ENCODE results near the gene IGSF3. TPM values are rescaled to one million over a fixed set of nuclear protein-coding genes. Genes with fewer than 3 reads are reported as not detected.
A peak's percentile ranks its signal among the peaks of the same experiment; 100 is the strongest.
"Not testable (repeated sequence)": the region's sequence is repeated elsewhere in the genome, so short reads cannot be mapped to it uniquely, and the experiment has no call there.

The IGSF3 gene
- total RNA-seq, 1 donor from 2014 or later = 27.2 TPM

DNA sequence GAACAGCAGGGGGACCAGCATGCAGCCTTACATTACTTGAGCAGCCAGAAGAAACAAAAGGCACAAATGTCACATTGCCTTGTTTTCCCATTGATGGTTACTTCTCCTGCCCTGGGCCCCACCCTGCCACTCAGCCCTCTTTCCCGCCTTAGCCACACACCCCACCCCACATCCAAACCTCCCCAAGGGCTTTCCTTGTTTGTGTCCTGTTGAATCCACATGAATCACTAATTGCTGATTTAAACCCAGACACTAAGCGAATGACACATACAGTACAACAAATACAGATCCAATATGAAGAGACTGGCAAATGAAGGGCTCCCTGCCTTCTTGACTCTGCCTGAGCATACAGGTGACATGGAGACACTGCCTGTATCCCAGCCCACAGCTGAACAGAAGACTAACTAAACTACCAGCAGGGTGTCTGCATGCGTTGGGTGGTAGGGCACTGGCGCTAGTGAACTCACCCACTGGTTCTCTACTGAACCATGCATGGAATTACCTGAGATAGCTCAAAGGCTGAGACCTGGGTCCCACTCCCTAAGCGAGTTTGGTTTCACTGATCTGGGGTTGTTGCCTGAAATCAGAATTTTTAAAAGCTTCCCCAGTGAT is 3.1 kb downstream of the IGSF3 start:
- DNase-seq (ENCODE audit: low read depth in 2 of 2) = no peak

DNA sequence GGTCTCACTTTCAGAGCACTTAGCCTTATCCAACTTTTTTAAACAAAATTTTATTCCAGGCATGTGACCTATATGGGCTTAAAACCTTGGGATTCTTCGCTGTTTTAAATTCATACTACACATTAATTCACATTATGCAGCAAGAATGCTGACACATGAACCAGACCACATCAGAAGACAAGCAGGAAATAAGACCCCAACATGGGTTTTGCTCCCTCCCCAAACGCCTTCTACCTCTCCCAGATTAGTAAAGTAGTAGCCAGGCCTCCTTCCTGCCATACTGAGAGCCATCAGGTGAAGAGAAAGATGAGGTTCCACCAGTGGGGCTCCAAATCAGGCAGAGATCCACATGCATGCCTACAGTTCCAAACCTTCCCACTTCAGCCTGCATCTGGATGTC is 3.7 kb downstream of the IGSF3 start:
- DNase-seq (ENCODE audit: low read depth in 2 of 2) = no peak

DNA sequence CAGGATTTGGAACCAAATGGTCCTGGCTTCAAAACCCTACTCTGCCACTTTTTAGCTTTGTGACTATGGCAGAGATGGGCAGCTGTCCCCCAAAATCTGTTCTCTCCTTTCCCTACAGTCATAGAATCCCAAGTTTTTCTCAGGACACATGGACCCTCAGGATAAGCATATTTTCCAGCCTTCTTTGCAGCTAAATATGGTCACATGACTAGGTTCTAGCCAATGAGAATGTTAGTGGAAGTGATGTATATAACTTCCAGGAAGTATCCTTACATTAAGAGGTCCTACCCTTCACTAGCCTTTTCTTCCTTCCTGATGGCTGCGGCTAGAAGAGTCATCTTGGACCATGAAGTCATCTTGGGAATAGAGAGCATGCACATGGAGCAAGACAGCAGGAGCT is 5.9 kb downstream of the IGSF3 start:
- no peak for DNase-seq (ENCODE audit: low read depth in 2 of 2)

DNA sequence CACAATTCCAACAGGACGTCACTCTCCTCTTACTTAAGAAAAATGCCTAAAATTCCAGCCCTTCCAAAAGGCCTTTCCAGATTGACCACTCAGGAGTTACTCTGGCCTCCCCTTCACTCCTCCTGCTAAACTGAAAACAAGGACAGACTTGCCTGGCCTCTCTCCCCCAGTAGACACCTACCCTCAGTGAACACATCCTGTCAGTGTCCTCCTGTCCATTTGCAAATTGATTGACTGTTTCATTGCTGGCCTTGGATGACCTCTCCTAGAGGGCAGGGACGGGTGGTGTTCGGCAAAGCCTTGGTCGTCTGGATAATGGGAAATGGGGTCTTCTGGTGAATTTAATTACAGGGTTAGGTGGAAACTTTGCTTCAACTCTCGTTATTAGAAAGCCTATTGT is 8.9 kb downstream of the IGSF3 start:
- not testable (repeated sequence) for DNase-seq (ENCODE audit: low read depth in 2 of 2)

DNA sequence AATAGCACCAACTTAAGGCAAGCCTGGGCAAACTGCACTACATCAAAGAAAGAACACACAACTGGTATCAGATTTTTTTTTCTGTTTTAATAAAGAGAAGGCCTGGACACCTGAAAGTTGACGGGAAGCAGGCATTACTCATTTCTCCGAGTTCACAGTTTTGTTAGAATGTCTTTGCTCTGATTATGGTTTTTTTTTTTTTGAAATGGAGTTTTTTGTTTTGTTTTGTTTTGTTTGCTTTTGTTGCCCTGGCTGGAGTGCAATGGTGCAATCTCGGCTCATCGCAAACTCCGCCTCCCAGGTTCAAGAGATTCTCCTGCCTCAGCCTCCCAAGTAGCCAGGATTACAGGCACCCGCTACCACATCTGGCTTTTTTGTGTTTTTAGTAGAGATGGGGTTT is 9.7 kb downstream of the IGSF3 start:
- DNase-seq (ENCODE audit: low read depth in 2 of 2) = not testable (repeated sequence)

DNA sequence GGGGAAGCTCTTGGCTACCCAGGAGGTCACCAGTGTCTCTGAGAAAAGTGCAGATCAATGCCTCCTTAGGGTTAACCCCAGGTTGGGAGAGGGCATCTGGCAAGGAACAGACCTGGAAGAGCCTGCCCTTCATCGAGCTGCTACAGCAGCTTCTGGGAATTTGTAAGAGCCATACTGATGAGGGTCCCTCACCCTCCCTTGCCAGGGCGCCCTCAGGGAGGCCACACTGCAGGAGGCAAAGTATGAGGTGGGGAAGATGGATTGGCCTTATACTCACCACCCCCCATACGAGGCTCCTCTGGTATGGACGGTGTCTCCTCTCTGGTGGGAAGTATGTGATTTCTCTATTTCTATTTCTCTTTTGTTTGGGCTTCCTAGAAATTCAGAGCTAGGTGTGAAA is 13.2 kb downstream of the IGSF3 start:
- no peak for DNase-seq (ENCODE audit: low read depth in 2 of 2)

DNA sequence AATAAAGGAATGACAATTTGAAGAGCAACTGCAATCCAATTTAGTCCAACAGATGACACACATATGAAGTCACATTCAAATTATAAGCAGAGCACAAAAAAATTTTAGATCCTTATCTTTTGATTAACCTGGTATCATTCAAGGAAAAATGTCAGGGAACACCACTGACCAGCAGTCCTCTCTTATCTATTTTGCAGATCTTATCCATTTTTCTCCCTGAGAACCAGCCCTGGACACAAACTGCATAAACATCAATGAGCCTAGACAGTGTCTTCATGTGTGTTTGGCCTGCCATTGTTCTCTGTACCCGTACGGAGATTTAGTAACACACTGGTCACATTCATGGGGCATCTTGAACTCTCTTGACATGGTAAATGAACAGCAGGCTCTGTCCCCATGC is 14.9 kb downstream of the IGSF3 start:
- DNase-seq (ENCODE audit: low read depth in 2 of 2) = not testable (repeated sequence)

DNA sequence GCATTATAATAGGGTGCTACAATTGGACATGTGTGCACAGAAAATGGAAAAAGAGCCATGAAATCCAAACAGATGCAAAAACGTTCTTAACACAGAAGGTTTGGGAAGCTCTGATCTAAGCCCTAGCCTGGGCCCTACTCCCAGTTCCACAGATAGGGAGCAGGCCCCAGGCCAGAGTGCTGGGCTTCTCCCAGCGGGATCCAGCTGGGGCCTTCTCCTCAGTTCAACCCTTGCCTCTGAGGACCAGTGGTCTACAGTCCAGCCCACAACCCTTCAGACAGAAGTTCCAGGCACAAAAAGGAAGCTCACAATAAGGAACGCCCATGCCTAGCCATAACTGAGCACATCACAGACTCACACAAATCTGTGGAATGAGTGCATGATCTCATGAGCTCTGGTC is 16.8 kb downstream of the IGSF3 start:
- not testable (repeated sequence) for DNase-seq (ENCODE audit: low read depth in 2 of 2)

DNA sequence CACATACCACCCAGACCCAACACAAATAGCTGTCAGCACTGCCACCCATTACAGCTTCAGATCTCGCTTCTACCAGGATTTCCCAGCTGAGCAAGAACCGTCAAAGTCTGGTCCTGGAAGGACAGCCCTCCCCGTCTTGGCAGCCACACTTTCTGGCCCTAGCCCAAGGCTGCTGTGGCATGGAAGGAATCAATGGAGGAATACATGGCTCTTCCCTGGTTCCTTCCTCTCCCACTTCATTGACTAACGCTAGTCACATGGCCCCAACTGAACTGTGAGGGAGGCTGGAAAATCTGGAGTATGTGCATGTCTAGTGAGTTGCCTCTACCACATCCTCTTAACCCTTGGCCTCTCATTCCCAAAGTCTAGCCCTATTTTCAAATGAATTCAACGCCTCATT is 18.5 kb downstream of the IGSF3 start:
- DNase-seq (ENCODE audit: low read depth in 2 of 2) = not testable (repeated sequence)

DNA sequence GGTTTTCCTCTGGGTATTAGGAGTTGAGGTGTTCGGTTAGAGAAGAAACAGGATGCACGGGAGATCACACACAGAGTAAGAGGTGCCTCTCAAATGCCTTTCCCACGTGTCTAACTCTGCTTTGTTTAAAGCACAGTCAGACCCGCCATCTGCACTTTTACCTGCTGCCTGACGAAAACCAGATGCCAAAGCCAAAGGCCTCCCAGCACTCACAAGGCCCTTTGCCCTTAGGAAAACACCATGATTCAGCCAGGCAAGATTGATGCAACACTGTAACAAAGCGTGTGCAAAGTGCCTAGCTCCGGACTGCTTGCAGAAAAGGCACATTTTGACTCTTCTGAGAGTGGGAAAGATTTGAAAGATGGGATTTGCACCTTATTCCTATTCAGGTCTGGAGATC is 19.2 kb downstream of the IGSF3 start:
- peak in 1 of 2 donors; percentile 44 for DNase-seq (ENCODE audit: low read depth in 2 of 2)

DNA sequence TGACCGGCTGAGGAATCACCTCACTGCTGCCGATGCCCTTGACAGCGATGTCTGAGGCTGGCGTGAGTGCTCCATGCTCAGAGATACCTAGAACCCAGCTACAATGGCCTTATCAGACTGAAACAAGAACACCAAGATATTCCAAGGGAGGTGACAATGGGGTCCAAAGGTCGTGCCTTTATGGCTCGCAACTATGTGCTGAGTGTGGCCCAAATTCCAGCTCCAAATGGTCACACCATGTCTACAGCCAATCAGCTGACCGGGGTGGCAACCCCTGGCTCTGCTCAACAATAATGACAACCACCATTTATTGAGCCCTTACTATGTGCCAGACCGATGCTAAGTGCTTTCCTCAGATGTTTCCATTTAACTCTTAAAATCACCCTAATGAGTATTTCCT is 20.3 kb downstream of the IGSF3 start:
- not testable (repeated sequence) for DNase-seq (ENCODE audit: low read depth in 2 of 2)

DNA sequence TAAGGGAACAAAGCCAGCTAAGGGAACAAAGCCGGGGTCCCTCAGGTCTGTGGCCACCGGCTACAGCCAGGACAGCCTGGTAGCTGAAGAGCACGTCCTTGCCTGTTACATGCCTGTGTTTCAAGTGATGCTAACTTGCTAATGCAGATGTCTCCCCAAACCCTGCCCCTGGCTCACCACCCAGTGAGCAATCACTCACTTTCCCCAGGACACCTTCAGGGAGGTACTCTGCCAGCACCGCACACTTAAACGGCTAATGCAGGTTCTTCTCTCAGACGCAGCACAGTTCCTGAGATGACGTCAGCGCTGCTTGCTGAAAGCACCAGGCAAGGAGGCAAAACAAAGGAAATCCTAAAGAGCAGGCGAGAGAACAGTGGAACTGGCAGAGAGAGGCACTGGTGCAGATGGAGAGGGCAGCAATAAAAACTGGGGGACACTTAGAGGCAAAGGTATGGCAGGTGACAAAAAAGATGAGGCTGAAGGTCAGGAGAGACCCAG is 20.8 kb downstream of the IGSF3 start:
- peak in 1 of 2 donors; percentile 40 for DNase-seq (ENCODE audit: low read depth in 2 of 2)

DNA sequence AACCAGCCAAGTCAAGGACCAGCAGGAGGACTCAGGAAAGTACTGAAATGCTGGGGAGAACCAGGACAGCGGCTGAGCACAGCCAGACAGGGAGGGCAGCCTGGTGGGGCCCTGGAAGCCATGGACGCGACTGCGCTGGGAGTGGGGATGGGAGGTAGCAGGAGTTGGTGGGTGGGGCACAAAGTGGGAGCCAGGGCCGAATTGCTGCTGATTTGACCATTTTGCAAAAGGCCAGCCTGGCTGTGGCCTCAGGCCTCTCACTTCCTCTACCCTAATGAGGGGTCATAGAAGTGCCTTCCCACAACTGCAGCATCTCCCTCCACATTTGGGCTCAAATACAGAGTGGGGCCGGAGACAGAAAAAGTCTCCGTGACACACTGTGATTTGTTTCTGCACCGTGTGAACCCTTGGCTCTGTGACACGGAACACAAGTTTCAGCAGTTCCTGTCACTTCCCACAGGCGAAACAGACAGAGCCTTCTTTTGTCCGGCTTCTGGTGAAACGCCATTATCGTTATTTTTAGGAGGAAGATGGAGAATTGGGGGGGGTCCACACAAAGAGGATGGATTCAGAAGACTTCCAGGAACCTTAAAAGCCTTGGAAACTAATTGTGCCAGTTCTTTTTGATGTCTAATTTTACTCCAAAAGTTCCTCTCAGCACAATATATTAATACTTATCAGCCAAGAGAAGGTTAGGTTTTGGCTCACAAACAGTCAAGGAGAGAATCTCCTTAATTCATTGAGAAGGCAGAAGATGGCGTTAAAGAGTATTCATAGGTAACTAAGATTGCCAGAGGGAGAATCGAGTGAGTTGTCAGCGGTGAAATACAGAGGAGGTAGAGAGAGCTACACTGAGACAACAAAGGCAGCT is 21.5 kb downstream of the IGSF3 start:
- peak in 1 of 2 donors; percentile 23 for DNase-seq (ENCODE audit: low read depth in 2 of 2)

DNA sequence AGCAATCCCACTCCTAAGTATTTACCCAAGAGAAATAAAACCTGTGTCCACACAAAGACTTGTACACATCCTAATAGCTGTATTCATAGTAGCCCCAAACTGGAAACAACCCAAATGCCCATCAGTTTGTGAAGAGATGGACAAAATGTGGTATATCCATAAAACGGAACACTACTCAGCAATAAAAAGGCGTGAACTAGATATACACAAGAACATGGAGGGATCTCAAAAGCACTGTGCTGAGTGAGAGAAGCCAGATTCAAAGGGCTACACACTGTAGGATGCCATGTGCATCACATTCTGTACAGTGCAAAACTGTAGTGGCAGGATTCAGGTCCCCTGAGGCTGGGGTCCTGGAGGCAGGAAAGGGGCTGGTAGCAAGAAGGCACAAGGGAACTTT is 22.5 kb downstream of the IGSF3 start:
- not testable (repeated sequence) for DNase-seq (ENCODE audit: low read depth in 2 of 2)

DNA sequence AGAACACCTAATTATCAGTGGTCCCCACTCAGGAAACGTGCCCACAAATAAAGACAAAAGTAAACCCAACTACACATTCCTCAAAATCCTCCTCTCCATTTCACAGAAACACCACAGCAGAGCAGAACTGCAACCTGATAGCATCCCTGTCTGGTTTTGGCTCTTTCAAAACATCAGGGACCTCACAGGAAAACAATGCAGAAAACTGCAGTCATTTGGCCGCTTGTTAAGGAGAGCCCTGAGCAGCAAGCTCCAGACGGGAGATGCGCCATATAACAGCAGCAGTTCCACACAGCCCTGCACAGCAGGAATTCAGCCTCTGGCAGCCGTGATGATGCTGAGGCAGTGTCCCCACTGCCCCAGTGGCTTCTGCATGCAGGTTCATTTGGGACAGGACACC is 23.4 kb downstream of the IGSF3 start:
- not testable (repeated sequence) for DNase-seq (ENCODE audit: low read depth in 2 of 2)

DNA sequence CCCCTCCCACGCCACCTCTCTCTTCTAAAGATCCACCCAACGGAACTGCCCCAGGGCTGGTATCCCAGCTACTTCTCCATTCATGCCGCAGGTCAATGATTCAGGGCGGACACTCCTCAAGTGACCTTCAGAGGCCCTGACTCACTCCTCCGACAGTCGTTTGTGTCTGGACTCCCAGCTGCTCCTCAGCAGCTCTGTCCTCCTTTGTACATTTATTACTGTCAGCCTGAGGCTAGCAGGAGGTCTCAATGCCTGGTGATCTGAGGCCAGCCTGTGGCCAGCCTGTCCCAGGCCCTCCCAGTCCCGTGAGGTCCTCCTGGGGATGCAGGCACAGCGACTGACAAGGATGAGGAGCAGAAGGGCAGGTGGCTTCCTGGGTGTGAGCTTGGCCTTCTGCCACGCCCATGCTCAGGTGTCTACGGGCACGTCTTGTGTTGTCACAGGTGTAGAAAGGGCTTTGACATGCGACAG is 24.2 kb downstream of the IGSF3 start:
- not testable (repeated sequence) for DNase-seq (ENCODE audit: low read depth in 2 of 2)

DNA sequence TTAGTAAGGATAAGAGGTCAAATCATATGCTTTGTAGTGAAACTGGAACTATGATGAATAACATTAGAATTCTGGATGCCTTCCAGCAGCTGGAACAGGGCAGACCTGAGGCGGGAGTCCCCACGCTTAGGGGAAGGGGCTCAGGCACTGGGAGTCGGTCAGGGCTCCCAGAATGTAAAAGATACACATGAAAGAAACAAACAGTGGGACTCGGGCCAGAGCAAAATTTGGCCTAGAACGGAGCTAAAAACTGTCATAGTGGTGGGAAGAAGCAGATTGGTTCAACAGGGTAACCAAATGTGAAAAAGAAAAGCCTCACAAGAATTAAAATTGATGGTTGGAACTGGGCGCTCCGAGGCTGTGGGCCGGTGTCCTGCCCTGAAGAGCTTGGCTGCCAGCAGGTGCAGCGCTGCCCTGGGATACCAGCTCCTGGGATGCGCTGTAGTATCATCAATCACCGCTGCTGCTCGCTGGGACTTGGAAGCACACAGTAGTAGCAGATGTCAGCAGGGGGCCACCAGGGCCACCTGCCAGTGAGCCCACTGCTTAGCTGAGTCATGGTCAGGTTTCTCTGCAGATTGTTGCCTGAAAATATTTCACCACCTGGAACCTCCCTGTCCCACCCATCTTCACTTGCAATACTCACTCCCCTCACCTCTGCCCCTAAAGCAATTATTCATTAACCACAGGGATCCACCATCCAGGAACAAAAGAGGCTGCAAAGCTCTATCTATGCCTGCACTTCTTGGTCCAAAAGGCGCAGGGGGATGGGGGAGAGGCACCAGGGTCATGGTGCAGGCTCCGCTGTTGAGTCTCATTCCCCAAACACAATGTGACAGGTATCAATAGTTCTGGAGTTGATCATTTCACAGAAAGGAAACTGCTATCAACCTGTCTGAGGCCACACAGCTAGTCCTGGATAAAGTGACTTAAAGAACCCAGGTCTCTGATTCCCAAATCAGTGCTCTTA is 24.9 kb downstream of the IGSF3 start:
- DNase-seq (ENCODE audit: low read depth in 2 of 2) = peak in 1 of 2 donors; percentile 6

DNA sequence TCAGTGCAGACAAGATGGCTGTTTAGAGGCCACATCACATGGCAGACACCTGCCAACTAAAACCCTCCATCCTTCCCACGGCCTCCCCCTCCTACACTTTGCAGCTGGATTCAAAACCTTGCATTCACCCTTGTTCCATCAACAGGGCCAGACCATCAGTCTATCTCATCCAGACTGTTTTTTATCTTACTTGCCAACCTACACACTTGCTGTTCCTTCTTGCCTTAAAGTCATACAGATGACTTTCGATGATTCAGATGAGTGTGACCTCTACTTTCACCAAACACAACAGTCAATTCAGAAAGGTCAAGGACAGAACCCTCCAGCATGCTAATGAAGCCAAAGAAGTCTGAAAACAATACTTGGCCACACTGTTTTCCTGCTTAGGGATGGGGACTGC is 29.9 kb downstream of the IGSF3 start:
- DNase-seq (ENCODE audit: low read depth in 2 of 2) = not testable (repeated sequence)

DNA sequence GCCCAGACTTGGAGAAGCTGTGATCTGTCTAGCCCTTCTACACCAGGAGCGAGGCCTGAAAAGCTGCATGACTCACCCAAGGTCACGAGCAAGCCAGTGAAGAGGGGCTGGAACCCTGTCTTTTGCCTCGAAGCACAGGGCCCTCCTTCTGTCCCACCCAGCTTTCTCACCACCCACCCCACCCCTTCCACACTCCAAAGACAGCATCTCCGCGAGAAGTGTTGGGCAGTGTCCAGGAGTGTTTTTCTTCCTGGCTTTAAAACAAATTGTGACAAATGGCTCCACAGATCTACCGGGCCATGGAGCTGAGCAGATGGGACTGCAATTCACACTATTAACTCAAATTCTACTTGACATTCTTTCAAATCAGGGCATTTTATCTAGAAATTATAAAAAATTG is 30.9 kb downstream of the IGSF3 start:
- not testable (repeated sequence) for DNase-seq (ENCODE audit: low read depth in 2 of 2)

DNA sequence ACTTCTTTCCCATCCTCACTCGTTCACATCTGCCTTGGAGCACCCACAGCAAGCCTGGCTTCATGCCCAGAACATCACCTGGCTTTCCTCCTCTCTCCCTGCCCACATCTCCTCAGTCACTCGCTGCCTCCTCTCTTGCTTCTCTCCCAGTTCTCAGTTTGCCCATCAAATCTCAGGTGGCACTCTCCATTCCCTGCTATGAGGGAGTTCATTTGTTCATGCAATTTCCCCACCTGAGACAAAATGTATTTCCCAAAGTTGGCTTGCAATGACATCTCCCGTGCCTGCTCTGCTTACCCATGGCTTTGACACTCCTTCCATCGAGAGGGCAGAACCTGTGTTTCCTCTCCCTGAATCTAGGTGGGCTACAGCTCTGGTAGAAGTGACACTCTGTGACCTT is 33.1 kb downstream of the IGSF3 start:
- not testable (repeated sequence) for DNase-seq (ENCODE audit: low read depth in 2 of 2)

All from lung microvascular endothelial cell (primary cell).